HL-60/S4 treated with phorbol 12-myristate 13-acetate at 8.2 ng/mL for 4 days and 3 days (cell line): ENCODE data around the gene ADCY4.
"Not testable (repeated sequence)": the region's sequence is repeated elsewhere in the genome, so short reads cannot be mapped to it uniquely, and the experiment has no call there.

Experiments
- in situ Hi-C: fragments of 300-500 bp; cut with MboI; formaldehyde crosslinking; loops from 2 replicates; pipeline ENCODE4 v1.15.0; 2022; ENCODE audit warnings: low sequenced_read_pairs

The ADCY4 gene

GRCh38 chr14:24367514-24368211 lies 32.8 kb upstream of the ADCY4 start, which contains the start of gene NFATC4:
NFATC4 (plus strand) TSS chr14:24368184; CDS start chr14:24368341, 157 bp downstream.
- in situ Hi-C loops = no loop called here

GRCh38 chr14:24366721-24367513 lies 32.0 kb upstream of the ADCY4 start:
- in situ Hi-C loops = no loop called here

- in situ Hi-C loops = no loop called here
These were observed 31.5 kb upstream of the ADCY4 start for GRCh38 chr14:24366413-24366720.

DNA sequence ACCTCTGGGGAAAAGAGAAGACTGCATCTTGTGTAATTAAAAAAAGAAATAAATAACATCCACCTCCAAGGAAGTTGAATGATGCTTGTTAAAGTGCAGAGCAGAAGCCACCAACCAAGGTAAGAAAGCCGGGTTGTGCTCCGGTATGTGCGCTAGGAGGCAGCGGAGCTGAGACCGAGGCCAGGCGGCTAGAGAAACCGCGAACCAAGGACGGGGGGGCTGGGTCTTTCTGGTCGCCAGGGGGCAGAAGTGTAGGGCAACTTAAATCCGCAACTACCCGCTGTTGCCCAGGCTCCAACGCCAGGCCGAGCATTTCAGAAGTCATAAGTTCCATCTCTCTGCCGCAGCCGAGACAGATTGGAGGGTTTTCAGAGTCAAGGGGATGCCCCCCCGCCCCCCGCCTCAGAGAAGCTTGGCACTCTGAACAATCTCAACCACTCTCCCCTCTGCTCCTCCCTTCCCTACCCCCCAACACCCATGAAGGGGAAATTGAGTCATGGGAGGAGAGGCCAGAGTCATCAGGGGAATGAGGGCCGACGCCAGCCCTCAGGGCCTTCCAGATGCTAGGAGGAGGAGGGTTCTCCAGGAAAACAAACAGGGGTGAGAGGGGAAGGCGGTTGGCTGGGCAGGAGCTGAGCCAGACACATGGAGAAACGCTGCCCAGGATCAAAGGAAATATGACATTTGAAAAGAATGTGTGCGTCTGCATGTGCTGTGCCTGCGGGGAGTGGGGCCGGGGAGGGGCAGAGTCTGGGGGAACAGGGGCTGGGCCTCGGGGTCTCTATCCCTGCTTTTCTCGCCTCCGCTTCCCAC lies 30.9 kb upstream of the ADCY4 start:
- in situ Hi-C loops = no loop called here

- in situ Hi-C loops = no loop called here
These were observed 30.0 kb upstream of the ADCY4 start for GRCh38 chr14:24364841-24365240.

DNA sequence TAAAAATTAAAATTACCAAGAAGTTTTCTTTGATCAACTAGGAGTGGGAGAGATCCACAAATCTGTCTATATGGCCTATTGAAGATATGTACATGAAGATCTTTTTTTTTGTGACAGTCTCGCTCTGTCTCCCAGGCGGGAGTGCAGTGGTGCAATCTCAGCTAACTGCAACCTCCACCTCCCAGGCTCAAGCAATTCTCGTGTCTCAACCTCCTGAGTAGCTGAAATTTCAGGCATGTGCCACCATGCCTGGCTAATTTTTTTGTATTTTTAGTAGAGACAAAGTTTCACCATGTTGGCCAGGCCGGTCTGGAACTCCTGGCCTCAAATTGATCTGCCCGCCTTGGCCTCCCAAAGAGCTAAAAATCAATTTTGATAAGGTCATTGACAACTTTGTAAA lies 28.5 kb upstream of the ADCY4 start:
- in situ Hi-C loops = no loop called here

GRCh38 chr14:24362241-24362960 lies 27.5 kb upstream of the ADCY4 start:
- in situ Hi-C loops = no loop called here

DNA sequence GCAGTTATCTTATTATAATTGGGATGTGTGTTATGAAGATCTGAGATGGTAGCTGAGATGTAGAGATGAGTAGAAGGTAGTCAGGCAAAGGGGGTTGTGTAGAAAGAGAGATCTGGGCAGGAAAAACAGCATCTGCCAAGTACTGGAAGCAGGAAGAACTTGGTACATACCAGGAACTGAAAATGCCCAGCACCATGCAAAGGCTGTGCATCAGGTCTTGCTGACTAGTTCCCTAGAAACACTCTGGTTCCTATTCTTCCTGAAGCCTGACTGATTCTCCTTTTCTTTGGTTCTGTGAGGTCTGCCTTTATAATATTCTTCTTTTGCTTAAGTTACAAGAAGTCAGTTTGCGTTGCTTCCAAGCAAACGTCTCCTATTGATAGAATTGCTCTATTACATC lies 26.5 kb upstream of the ADCY4 start:
- in situ Hi-C loops = no loop called here

- in situ Hi-C loops = no loop called here
These were observed 25.4 kb upstream of the ADCY4 start for GRCh38 chr14:24360281-24360680.

- in situ Hi-C loops = no loop called here
These were observed 21.3 kb upstream of the ADCY4 start for GRCh38 chr14:24356208-24356607.

- in situ Hi-C loops = no loop called here
These were observed 20.1 kb upstream of the ADCY4 start for GRCh38 chr14:24355009-24355408.

DNA sequence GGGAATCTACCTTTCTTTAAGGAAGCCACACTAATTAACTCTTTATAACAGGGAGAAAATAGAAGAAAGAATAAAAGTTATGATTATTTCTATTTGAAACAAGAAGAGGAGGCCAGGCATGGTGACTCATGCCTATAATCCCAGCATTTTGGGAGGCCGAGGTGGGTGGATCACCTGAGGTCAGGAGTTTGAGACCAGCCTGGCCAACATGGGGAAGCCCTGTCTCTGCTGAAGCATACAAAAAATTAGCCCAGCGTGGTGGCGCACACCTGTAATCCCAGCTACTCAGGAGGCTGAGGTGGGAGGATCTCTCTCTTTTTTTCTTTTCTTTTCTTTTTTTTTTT lies 19.6 kb upstream of the ADCY4 start:
- in situ Hi-C loops = not testable (repeated sequence)

DNA sequence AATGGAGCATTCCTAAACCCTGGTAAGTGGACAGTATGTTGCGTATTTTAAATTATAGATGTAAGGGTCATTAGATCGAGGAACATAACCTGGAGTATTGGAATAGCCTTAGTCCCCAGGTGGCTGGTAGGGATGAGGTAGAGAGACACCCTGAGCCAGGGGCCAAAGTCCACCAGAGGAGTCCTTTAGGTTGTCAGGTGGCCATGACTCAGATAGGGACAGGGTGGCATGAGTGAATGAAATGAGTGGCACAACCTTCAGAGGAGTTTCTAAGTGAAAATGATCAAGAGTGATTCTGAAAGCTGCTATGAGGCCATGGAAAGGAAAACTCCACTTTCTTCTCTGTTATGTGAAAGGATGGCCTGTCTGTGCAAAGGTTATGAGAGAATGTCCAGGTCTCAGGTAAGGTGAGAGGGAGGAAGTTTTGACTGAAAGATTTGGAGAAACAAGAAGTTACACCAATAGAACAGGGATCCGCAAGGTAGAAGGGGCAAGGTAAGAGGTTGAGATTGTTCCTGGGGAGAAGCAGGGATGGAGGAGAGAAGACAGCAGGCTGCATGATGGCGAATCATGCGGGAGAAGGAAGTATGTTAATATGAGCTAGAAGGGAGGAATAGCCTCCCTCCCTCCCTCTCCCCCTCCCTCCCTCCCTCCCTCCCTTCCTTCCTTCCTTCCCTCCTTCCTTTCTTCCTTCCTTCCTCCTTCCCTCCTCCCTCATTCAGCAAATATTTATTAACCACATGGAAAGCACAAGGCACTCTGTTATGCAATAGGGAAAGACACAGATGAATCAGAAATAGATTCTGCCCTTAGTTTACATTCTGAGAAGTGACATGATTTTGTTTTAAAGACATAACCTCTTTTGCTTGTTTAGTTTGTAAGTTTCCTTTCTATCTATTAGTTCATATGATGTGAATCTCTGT lies 18.9 kb upstream of the ADCY4 start:
- in situ Hi-C loops = no loop called here

- in situ Hi-C loops = no loop called here
These were observed 16.6 kb upstream of the ADCY4 start for GRCh38 chr14:24351517-24351916.

- in situ Hi-C loops = loop anchor here (25.0 kb wide), 1 partner anchor 263 kb away; the partner anchor contains the start of gene GZMH
These were observed 14.9 kb upstream of the ADCY4 start for GRCh38 chr14:24349742-24350141.

- in situ Hi-C loops = loop anchor here (25.0 kb wide), 1 partner anchor 264 kb away; the partner anchor contains the start of gene GZMH
These were observed 13.3 kb upstream of the ADCY4 start for GRCh38 chr14:24348186-24348585.

DNA sequence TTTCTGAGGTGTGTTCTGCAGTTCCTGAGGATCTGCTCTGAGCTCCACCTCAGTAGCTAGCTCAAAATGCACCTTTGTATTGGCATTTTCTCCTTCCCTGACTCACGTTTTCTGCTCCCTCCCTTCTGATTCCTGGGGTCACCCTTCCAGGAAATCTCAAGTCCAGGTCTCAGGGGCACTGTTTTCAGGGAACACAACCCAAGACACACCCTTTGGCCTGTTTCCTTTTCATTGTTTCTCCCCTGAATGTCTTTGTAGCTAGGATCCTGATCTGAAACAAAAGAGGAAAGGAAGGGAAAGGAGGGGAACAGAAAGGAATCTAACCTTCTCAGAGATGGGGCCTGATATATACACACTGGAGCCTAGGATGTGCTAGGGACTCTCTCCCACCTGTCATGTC lies 12.3 kb upstream of the ADCY4 start:
- in situ Hi-C loops = loop anchor here (25.0 kb wide), 1 partner anchor 265 kb away; the partner anchor contains the start of gene GZMH

DNA sequence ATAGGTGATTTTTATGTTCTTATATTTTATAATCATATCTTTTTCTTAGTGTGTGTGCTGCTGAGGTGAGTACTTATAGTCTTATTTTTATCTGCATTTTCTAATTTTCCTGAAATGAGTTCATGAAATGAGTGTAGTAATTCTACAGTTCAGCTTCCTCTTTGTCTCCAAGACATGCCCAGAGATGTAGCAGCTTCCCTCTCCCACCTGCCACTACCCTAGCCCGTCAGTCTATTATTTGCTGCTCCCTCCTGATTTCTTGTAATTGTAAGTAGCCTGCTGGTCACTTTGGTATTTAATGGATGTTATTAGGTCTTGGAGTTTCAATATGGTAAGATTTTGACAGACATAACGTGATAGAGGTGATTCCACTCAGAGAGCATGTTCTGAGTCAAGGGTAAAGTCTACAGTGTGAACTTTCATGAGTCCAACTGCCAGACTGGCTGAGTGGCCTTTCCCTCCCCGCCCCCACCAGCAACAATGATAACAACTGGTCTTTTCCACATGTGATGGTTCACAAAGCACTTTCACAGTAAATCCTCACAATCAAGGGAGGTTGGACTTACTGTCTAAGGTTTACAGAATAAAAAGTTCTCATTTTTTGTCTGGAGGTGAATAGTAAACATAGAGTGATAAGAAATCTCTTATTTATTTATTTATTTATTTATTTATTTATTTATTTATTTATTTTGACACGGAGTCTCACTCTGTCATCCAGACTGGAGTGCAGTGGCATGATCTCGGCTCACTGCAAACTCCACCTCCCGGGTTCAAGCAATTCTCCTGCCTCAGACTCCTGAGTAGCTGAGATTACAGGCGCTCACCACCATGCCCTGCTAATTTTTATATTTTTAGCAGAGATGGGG lies 9.2 kb upstream of the ADCY4 start:
- in situ Hi-C loops = loop anchor here (25.0 kb wide), 1 partner anchor 268 kb away; the partner anchor contains the start of gene GZMH

GRCh38 chr14:24342889-24343288 lies 8.0 kb upstream of the ADCY4 start:
- in situ Hi-C loops = loop anchor here (25.0 kb wide), 1 partner anchor 269 kb away; the partner anchor contains the start of gene GZMH
